Sigmoid colon (tissue), 4 donors: Measurements from ENCODE around the gene HS6ST2.

Experiments used
- CTCF ChIP-seq, 4 experiments: fragments of 450-650 bp in 3 of 4; fragments of 200-600 bp in 1 of 4; IDR thresholded peaks; one replicate each; pipeline ENCODE4 v1.5.1; 2016 to 2019; ENCODE audit warnings: antibody characterized with exemption in 4 of 4, mild to moderate bottlenecking in 3 of 4, moderate library complexity in 2 of 4
- EP300 ChIP-seq, 4 donors: sonication (generic); formaldehyde crosslinking; IDR thresholded peaks; one replicate each; pipeline ENCODE4 v1.6.1; 2017; ENCODE audit warnings: antibody characterized with exemption in 4 of 4
- POLR2A ChIP-seq, 2 donors: fragments of 450-650 bp; IDR thresholded peaks; one replicate each; pipeline ENCODE4 v1.6.1; 2016; ENCODE audit warnings: antibody characterized with exemption in 2 of 2, mild to moderate bottlenecking in 2 of 2, moderate library complexity in 2 of 2
- POLR2AphosphoS5 ChIP-seq, 4 donors: sonication (generic); formaldehyde crosslinking; IDR thresholded peaks; one replicate each; pipeline ENCODE4 v1.6.1; 2017; ENCODE audit warnings: antibody characterized with exemption in 4 of 4

- TF ChIP-seq CTCF (IDR thresholded peaks at IDR 0.05) (no peak), POLR2AphosphoS5 (IDR thresholded peaks at IDR 0.05) (no peak), POLR2A (IDR thresholded peaks at IDR 0.05) (no peak), EP300 (IDR thresholded peaks at IDR 0.05) (no peak)
These were observed 184.3 kb downstream of the HS6ST2 start for GRCh38 chrX:132774010-132774714.
